ENCODE results near the gene CBLB. TPM values are rescaled to one million over a fixed set of nuclear protein-coding genes. Genes with fewer than 3 reads are reported as not detected.

Gene CBLB
- 100 to 1,000 TPM; 125 to 158 TPM for total RNA-seq

DNA sequence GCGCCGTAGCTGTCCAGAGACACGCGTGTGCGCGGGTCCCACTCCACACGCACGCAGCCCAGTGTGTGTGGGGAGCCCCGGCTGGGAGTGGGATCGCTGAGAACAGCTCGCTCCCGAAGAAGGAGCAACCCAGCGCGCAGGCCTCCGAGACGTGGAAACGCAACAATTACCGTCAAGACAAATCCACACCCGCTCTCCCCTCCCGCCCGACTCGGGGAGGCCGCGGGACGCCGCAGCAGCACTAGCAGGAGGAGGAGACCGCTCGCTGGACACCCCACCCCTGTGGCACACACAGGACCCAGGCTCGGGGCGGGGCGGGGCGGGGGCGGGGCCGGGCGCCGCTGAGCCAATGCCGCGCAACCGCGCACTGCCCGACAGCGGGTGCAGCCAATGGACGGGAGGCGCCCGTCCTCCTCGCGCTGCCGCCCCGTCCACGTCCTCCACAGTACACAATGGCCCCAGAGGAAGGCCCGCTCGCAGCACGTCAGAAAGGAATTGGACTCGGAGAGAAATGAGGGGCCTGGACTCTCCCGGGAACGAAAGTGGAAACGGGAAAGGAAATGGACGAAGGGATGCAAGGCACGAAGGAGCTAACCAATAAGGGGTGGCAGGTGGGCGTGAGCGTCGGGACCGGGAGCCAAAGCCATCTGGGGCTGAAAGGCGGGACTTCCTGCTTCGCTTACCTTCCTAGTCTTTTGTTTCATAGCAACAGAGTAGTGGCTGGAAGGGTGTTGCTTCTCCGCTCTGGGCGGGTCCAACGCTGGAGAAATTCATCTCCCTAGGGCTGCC lies at the start of gene CBLB:
TSS of gene CBLB (minus strand) at position 271 of the 789 bp plus-strand sequence. CDS start 1,435 bp downstream, outside the sequence.
- Mint-ChIP-seq H3K4me3 (peak within 1 kb of the TSS; percentile 90), H3K4me1 (peaks cover 43% of the 10 kb centered on the region)

DNA sequence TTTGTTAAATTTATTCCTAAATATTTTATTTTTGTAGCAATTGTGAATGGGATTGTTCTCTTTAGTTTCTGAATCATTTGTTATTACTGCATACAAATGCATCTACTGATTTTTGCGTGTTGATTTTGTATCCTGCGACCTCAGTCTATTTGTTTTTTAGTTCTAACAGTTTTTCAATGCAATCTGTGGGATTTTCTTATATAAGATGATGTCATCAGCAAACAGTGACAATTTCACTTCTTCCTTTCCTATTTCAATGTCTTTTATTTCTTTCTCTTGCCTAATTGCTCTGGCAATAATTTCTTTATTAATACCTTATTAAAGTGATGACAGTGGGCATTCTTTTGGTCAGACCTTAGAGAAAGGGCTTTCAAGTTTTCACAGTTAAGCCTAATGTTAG lies 48.0 kb upstream of the CBLB start:
- ATAC-seq (no peak), DNase-seq (no peak)
- Mint-ChIP-seq H3K4me3 (no peak overlapping the region), H3K36me3 (peaks cover 41% of the 10 kb centered on the region), H3K27me3 (no peaks in the 10 kb centered on the region), H3K9me3 (ENCODE audit: low read depth) (peaks cover 28% of the 10 kb centered on the region), H3K27ac (no peak overlapping the region), H3K4me1 (peaks cover 14% of the 10 kb centered on the region)
- CTCF ChIA-PET = interaction anchor here (0.5 kb wide), 1 partner anchor 12 kb away, joined by 3 read pairs; no protein-coding TSS in a partner anchor

More for the DNA sequence above, at the start of gene CBLB:
- CTCF ChIA-PET = interaction anchor here (0.7 to 1.2 kb wide), 4 partner anchors 12 to 141 kb away, joined by 3 read pairs; no protein-coding TSS in a partner anchor
- Mint-ChIP-seq H3K27ac (peak within 1 kb of the TSS; percentile 89), H3K27me3 (no peaks in the 10 kb centered on the region), H3K36me3 (peaks cover 34% of the 10 kb centered on the region), H3K9me3 (ENCODE audit: low read depth) (no peaks in the 10 kb centered on the region)
- peak; percentile 91 for DNase-seq
- ATAC-seq = peak; percentile 90

DNA sequence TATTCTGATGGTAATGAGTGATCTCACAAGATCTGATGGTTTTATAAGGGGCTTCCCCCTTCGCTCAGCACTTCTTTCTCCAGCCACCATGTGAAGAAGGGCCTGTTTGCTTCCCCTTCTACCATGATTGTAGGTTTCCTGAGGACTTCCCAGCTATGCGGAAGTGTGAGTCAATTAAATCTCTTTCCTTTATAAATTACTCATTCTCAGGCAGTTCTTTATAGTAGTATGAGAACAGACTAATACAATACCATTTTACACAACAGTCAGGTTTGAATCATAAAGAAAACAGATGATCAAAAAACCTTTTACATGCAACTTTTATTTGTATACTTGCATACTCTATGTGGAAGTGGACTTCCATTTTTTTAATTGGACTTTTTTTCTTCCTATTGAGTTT lies 46.7 kb upstream of the CBLB start:
- no peaks in the 10 kb centered on the region for H3K27me3 Mint-ChIP-seq
- H3K4me1 Mint-ChIP-seq = peaks cover 14% of the 10 kb centered on the region
- peaks cover 23% of the 10 kb centered on the region for H3K9me3 Mint-ChIP-seq (ENCODE audit: low read depth)
- H3K27ac Mint-ChIP-seq = no peak overlapping the region
- no peak overlapping the region for H3K4me3 Mint-ChIP-seq
- DNase-seq = no peak
- peaks cover 31% of the 10 kb centered on the region for H3K36me3 Mint-ChIP-seq
- ATAC-seq = no peak
- CTCF ChIA-PET = no interaction called here

DNA sequence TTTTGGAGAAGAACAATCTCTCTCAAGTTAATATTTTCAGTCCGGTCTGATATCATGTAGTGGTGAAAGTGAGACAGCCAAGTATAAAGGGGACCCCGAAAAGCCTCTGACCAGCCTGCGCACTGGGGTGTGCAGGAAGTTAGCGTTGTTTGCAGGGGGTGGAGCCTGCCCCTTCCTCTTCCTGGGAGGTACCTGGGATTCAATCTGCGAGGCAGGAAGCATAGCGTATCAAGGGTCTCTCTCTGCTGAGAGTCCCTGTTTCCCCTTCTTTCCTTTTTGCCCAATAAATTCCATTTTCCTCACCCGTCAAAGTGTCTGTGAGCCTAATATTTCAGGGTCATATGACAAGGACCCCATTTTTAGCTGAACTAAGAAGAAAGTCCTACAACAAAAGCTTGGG lies 44.8 kb upstream of the CBLB start:
- Mint-ChIP-seq H3K27me3 (no peaks in the 10 kb centered on the region), H3K4me1 (no peaks in the 10 kb centered on the region), H3K9me3 (ENCODE audit: low read depth) (peaks cover 16% of the 10 kb centered on the region), H3K27ac (no peak overlapping the region), H3K36me3 (peaks cover 23% of the 10 kb centered on the region), H3K4me3 (no peak overlapping the region)
- CTCF ChIA-PET = interaction anchor here (0.9 kb wide), 1 partner anchor 14 kb away, joined by 3 read pairs; no protein-coding TSS in a partner anchor
- DNase-seq (no peak), ATAC-seq (no peak)

DNA sequence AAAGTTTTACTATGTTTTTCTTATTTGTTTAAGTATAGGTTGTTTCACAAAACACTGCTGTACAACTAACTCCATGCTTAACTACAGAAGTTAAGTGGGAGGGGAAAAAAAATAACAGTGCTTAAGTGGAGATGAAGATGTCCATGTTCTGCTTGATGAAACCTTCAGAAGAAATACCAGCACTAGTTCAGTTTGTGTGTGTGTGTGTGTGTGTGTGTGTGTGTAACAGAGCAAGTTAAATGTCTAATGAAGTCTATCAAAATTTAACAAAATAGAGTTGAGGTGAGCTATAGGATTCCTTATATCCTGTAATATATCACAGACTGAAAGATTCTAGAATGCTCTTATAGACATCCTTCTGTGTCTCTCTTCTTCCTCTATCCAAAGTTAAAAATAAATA lies 44.1 kb upstream of the CBLB start:
- Mint-ChIP-seq H3K9me3 (ENCODE audit: low read depth) (peaks cover 13% of the 10 kb centered on the region), H3K27me3 (no peaks in the 10 kb centered on the region), H3K27ac (no peak overlapping the region), H3K36me3 (peaks cover 19% of the 10 kb centered on the region), H3K4me1 (peaks cover 1% of the 10 kb centered on the region), H3K4me3 (no peak overlapping the region)
- ATAC-seq = no peak
- CTCF ChIA-PET = no interaction called here
- DNase-seq = no peak

DNA sequence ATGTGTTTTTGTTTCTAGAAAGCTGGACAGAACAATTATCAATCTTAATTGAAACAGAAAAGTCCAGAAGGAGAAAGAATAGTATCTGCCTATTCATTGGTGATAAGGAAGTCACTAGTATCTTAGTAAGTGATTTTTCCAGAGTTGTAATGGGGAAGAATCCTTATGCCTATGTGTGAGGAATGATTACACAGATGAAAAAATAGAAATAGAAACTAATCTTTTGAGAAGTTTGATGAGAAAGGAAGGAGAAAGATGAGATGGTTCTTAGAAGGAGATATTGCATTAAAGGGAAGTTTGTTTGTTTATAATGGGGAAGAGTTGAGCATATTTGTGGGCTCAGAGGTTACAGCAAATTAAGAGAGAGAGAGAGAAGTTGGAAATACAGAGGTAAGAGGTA lies 42.7 kb upstream of the CBLB start:
- no peaks in the 10 kb centered on the region for H3K27me3 Mint-ChIP-seq
- H3K4me3 Mint-ChIP-seq = no peak overlapping the region
- DNase-seq (no peak), ATAC-seq (no peak)
- peaks cover 17% of the 10 kb centered on the region for H3K36me3 Mint-ChIP-seq
- peaks cover 11% of the 10 kb centered on the region for H3K9me3 Mint-ChIP-seq (ENCODE audit: low read depth)
- no peak overlapping the region for H3K27ac Mint-ChIP-seq
- H3K4me1 Mint-ChIP-seq = peaks cover 5% of the 10 kb centered on the region
- CTCF ChIA-PET = no interaction called here

DNA sequence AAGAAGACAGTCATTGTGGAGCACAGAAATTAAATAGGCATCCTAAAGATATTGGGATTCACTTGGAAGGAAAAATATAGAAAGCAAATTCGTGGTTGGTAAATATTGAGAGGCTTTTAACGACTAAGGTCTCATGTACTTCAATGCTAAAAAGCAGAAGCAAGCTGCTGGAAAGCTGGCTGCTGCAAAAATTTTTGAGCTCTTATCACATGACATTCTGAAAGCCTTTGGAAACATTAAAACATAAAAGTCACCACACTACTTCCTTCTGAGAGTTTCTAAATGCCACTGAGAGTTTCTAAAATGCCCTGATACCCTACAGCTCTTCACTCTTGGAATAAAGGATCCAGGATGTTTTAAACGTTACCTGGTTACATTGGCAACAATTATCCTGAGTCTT lies 39.0 kb upstream of the CBLB start:
- no peak for DNase-seq
- Mint-ChIP-seq H3K9me3 (ENCODE audit: low read depth) (peaks cover 7% of the 10 kb centered on the region), H3K36me3 (peaks cover 8% of the 10 kb centered on the region), H3K4me1 (peaks cover 5% of the 10 kb centered on the region), H3K27ac (no peak overlapping the region), H3K27me3 (no peaks in the 10 kb centered on the region), H3K4me3 (no peak overlapping the region)
- ATAC-seq = no peak
- CTCF ChIA-PET = interaction anchor here (0.7 kb wide), 1 partner anchor 217 kb away, joined by 3 read pairs; no protein-coding TSS in a partner anchor

DNA sequence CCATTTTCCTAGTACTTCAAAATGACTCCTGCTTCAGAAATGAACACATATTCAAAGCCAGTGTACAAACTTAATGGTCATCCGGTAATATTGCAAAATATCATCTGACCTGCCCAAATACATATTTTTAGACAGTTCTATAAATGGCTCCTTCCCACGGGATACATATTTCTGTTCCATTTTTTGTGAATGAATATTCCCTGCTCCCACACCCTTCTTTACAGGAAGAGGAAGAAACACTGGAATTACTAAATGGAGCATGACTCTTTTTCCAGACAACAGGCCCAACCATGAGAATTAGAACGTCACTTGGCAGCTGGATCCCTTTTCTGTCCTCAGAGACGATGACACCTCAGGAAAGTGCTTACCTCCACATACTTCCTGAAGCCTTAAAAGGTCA lies 38.0 kb upstream of the CBLB start:
- Mint-ChIP-seq H3K4me1 (peaks cover 5% of the 10 kb centered on the region), H3K9me3 (ENCODE audit: low read depth) (peaks cover 7% of the 10 kb centered on the region), H3K27ac (no peak overlapping the region), H3K36me3 (peaks cover 12% of the 10 kb centered on the region), H3K27me3 (no peaks in the 10 kb centered on the region), H3K4me3 (no peak overlapping the region)
- DNase-seq (no peak), ATAC-seq (no peak)
- CTCF ChIA-PET = no interaction called here

DNA sequence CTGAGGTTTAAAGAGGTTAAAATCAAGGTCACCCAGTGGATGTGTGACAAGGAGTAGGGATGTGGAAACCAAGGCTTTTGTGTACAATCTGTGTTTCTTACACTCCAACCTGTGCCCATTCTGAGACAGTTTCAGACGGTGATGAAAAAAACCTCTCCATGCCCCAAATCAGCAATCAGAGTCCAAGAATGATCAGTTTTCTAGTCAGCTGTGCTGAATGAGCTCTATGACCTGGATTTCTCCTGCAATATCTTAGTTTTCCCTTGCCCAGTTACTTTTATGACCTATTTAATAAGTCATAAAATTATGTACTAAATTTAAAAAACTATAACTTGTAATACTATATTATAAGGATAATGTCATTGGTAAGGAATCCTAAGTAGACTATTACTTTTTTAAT lies 37.5 kb upstream of the CBLB start:
- peaks cover 7% of the 10 kb centered on the region for H3K9me3 Mint-ChIP-seq (ENCODE audit: low read depth)
- H3K27ac Mint-ChIP-seq = no peak overlapping the region
- H3K27me3 Mint-ChIP-seq = no peaks in the 10 kb centered on the region
- CTCF ChIA-PET = no interaction called here
- H3K4me1 Mint-ChIP-seq = peaks cover 5% of the 10 kb centered on the region
- DNase-seq (no peak), ATAC-seq (no peak)
- H3K36me3 Mint-ChIP-seq = peaks cover 14% of the 10 kb centered on the region
- no peak overlapping the region for H3K4me3 Mint-ChIP-seq

DNA sequence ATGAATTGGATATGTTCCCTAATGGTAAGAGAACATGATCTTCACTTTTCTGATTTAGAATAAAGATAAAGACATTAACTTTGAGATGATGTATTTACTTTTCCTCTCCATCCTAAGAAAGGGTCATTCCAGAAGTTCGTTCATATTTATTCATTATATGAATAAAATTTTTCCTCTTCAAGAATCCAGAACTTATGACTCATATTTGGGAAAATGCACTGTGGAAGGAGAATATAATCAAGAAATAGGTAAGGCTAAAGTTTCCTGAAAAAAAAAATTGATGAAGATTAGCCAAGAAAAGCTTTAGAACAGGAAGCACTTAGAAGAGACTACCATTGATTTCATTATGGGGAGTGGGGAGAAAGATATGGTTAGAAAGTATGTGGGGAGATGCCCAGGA lies 36.5 kb upstream of the CBLB start:
- CTCF ChIA-PET = no interaction called here
- Mint-ChIP-seq H3K4me3 (no peak overlapping the region), H3K27me3 (no peaks in the 10 kb centered on the region), H3K9me3 (ENCODE audit: low read depth) (peaks cover 7% of the 10 kb centered on the region), H3K27ac (no peak overlapping the region), H3K4me1 (peaks cover 5% of the 10 kb centered on the region), H3K36me3 (peaks cover 14% of the 10 kb centered on the region)
- DNase-seq = no peak
- no peak for ATAC-seq

DNA sequence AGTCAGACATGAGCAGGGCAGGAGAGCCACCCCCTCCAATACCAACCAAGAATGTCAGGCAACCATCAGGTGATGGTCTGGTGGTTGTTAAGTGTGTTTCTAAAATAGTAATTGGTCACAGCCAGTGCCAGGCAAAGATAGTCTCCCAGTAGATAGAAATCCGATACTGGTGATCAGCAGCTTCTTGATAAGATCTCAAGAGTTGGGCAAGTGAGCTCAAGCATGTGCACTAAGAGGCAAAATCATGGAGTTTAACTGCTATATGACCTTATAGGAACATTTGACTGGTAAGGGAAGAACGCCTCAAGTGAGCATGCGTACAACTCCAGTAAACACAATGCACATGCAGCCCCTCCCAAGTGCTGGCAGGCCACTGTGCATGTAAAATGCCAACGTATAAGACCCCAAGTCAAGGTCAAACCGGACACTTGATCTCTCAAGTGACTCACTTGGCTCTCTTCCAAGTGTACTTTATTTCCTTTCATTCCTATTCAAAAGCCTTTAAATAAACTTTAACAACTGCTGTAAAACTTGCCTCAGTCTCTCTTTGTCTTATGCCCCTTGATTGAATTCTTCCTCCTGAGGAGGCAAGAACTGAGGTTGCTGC lies 36.0 kb upstream of the CBLB start:
- DNase-seq (no peak), ATAC-seq (no peak)
- Mint-ChIP-seq H3K27ac (no peak overlapping the region), H3K4me1 (peaks cover 5% of the 10 kb centered on the region), H3K36me3 (peaks cover 14% of the 10 kb centered on the region), H3K4me3 (no peak overlapping the region), H3K9me3 (ENCODE audit: low read depth) (peaks cover 7% of the 10 kb centered on the region), H3K27me3 (no peaks in the 10 kb centered on the region)
- CTCF ChIA-PET = no interaction called here

DNA sequence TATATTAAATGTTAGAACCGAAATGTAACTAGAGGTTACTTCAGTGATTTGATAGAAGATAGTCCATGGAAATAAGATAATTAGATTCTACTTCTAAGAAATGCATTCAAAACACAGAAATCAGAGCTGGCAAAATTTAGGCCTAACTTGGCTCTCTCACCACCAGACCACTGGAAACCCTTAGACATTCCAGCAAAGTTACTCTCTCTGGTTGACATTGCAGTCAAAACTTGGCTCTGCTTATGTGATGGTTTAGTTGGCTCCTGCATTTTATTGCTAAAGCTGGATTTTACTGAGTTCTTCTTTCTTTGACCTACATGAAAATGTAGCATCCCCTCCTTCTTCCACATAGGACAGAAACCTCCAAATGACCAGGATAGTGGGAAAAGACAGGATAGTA lies 35.4 kb upstream of the CBLB start:
- CTCF ChIA-PET = no interaction called here
- Mint-ChIP-seq H3K27ac (no peak overlapping the region), H3K9me3 (ENCODE audit: low read depth) (peaks cover 4% of the 10 kb centered on the region), H3K4me1 (peaks cover 5% of the 10 kb centered on the region), H3K4me3 (no peak overlapping the region), H3K36me3 (peaks cover 10% of the 10 kb centered on the region), H3K27me3 (no peaks in the 10 kb centered on the region)
- DNase-seq (no peak), ATAC-seq (no peak)

DNA sequence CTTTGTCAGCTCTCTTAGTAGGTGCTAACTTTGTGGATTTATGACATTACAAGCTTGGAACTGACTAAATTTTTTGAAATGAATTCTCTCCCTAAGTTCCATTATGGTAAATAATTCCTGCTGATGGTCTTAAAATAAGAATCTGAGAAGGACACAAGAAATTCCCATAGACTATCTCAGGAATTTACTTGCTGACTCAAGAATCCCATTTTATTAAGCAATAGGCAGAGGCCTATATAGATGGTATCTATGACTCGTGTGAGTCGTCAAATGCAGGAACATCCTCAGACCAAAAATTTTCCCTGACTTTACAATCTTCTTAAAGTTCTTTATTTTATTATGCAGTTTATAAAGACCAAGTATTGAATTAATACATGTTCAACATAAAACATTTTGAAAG lies 30.7 kb upstream of the CBLB start:
- DNase-seq (no peak), ATAC-seq (no peak)
- H3K4me3 Mint-ChIP-seq = no peak overlapping the region
- H3K27me3 Mint-ChIP-seq = no peaks in the 10 kb centered on the region
- no peaks in the 10 kb centered on the region for H3K4me1 Mint-ChIP-seq
- H3K36me3 Mint-ChIP-seq = peaks cover 8% of the 10 kb centered on the region
- CTCF ChIA-PET = no interaction called here
- H3K9me3 Mint-ChIP-seq (ENCODE audit: low read depth) = peaks cover 3% of the 10 kb centered on the region
- H3K27ac Mint-ChIP-seq = no peak overlapping the region

DNA sequence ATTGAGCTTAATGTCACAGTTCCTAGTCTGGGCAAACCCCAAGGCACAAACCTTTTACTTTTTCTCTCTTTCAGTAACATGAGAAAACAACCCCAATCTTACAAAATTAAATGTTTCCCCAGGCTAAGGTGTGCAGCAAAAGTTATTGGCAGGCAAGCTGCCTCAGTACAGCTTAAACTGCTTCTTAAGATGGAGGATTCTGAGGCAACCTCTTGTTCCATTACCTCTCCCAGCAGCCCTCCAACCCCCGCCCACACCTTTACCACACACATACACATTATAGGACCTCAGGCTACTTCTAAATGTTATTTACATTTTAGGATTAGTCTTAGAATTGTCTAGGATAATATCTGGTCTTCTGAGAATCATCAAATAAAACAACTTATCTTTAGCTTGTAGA lies 22.3 kb upstream of the CBLB start:
- Mint-ChIP-seq H3K9me3 (ENCODE audit: low read depth) (no peaks in the 10 kb centered on the region), H3K27ac (peak overlapping the region; percentile 14), H3K36me3 (peaks cover 2% of the 10 kb centered on the region), H3K27me3 (no peaks in the 10 kb centered on the region), H3K4me3 (no peak overlapping the region), H3K4me1 (peaks cover 8% of the 10 kb centered on the region)
- CTCF ChIA-PET = interaction anchor here (1.3 kb wide), 1 partner anchor 14 kb away, joined by 3 read pairs; no protein-coding TSS in a partner anchor
- ATAC-seq (peak; percentile 20), DNase-seq (no peak)
